HEK293 (cell line): ENCODE data around the gene WARS2.

Source experiments
- HOXA7 ChIP-seq: sonication (generic); formaldehyde crosslinking; IDR thresholded peaks from 2 replicates; pipeline ENCODE4 v1.8.1; 2022; ENCODE audit warnings: missing genetic modification reagents, borderline replicate concordance
- MEIS1 ChIP-seq: sonication (generic); formaldehyde crosslinking; IDR thresholded peaks from 2 replicates; pipeline ENCODE4 v1.8.1; 2022; ENCODE audit warnings: missing genetic modification reagents, mild to moderate bottlenecking, borderline replicate concordance
- PRDM1 ChIP-seq: fragments of 450-650 bp; formaldehyde crosslinking; IDR thresholded peaks from 2 replicates; pipeline ENCODE4; 2016; ENCODE audit warnings: missing biosample characterization, missing genetic modification characterization
- ZBTB21 ChIP-seq: fragments of 450-650 bp; formaldehyde crosslinking; IDR thresholded peaks from 2 replicates; pipeline ENCODE4 v1.5.1; 2017; ENCODE audit warnings: missing biosample characterization, missing genetic modification characterization
- ZEB2 ChIP-seq: fragments of 450-650 bp; formaldehyde crosslinking; IDR thresholded peaks from 2 replicates; pipeline ENCODE4 v1.5.1; 2016; ENCODE audit warnings: missing biosample characterization, missing genetic modification characterization
- ZNF121 ChIP-seq: fragments of 450-650 bp; formaldehyde crosslinking; IDR thresholded peaks from 2 replicates; pipeline ENCODE4 v1.5.1; 2016; ENCODE audit warnings: missing biosample characterization, missing genetic modification characterization
- ZNF239 ChIP-seq: fragments of 450-650 bp; formaldehyde crosslinking; IDR thresholded peaks from 2 replicates; pipeline ENCODE4 v1.5.1; 2016; ENCODE audit warnings: missing biosample characterization, missing genetic modification characterization
- ZNF26 ChIP-seq: fragments of 450-650 bp; formaldehyde crosslinking; IDR thresholded peaks from 2 replicates; pipeline ENCODE4 v1.5.1; 2016; ENCODE audit warnings: missing biosample characterization, missing genetic modification characterization
- ZNF658 ChIP-seq: fragments of 450-650 bp; formaldehyde crosslinking; IDR thresholded peaks from 2 replicates; pipeline ENCODE4; 2016; ENCODE audit warnings: missing biosample characterization, missing genetic modification characterization
- ZNF777 ChIP-seq: fragments of 450-650 bp; formaldehyde crosslinking; IDR thresholded peaks from 2 replicates; pipeline ENCODE4 v1.5.1; 2017; ENCODE audit warnings: missing biosample characterization, missing genetic modification characterization, borderline replicate concordance
- TF ChIP-seq, protein P1 (sequence below): fragments of 450-650 bp; formaldehyde crosslinking; IDR thresholded peaks from 2 replicates; pipeline ENCODE4 v1.5.1; 2016; ENCODE audit warnings: missing biosample characterization, missing genetic modification characterization
- TF ChIP-seq, protein P2 (sequence below): fragments of 450-650 bp; formaldehyde crosslinking; IDR thresholded peaks from 2 replicates; pipeline ENCODE4 v1.5.1; 2016; ENCODE audit warnings: missing biosample characterization, missing genetic modification characterization
- TF ChIP-seq, protein P3 (sequence below): fragments of 450-650 bp; formaldehyde crosslinking; IDR thresholded peaks from 2 replicates; pipeline ENCODE4 v1.5.1; 2016; ENCODE audit warnings: missing biosample characterization, missing genetic modification characterization
- TF ChIP-seq, protein P4 (sequence below): IDR thresholded peaks from 2 replicates; pipeline ENCODE4 v1.6.1; 2011; ENCODE audit warnings: mild to moderate bottlenecking, low read depth, low read length, borderline replicate concordance

GRCh38 chr1:119143706-119144105, 3.3 kb upstream of the WARS2 start:
- TF ChIP-seq MEIS1 (CRISPR knock-in tag) (no peak), ZNF26 (tag by site-specific recombination) (no peak), ZEB2 (tag by site-specific recombination) (no peak), ZNF658 (tag by site-specific recombination) (no peak), ZNF121 (tag by site-specific recombination) (no peak), ZBTB21 (tag by site-specific recombination) (no peak), HOXA7 (no peak), ZNF239 (tag by site-specific recombination) (no peak), PRDM1 (tag by site-specific recombination) (no peak), ZNF777 (no peak)
- TF ChIP-seq, protein P1, sequence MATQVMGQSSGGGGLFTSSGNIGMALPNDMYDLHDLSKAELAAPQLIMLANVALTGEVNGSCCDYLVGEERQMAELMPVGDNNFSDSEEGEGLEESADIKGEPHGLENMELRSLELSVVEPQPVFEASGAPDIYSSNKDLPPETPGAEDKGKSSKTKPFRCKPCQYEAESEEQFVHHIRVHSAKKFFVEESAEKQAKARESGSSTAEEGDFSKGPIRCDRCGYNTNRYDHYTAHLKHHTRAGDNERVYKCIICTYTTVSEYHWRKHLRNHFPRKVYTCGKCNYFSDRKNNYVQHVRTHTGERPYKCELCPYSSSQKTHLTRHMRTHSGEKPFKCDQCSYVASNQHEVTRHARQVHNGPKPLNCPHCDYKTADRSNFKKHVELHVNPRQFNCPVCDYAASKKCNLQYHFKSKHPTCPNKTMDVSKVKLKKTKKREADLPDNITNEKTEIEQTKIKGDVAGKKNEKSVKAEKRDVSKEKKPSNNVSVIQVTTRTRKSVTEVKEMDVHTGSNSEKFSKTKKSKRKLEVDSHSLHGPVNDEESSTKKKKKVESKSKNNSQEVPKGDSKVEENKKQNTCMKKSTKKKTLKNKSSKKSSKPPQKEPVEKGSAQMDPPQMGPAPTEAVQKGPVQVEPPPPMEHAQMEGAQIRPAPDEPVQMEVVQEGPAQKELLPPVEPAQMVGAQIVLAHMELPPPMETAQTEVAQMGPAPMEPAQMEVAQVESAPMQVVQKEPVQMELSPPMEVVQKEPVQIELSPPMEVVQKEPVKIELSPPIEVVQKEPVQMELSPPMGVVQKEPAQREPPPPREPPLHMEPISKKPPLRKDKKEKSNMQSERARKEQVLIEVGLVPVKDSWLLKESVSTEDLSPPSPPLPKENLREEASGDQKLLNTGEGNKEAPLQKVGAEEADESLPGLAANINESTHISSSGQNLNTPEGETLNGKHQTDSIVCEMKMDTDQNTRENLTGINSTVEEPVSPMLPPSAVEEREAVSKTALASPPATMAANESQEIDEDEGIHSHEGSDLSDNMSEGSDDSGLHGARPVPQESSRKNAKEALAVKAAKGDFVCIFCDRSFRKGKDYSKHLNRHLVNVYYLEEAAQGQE (tag by site-specific recombination) = no peak
- TF ChIP-seq, protein P2, sequence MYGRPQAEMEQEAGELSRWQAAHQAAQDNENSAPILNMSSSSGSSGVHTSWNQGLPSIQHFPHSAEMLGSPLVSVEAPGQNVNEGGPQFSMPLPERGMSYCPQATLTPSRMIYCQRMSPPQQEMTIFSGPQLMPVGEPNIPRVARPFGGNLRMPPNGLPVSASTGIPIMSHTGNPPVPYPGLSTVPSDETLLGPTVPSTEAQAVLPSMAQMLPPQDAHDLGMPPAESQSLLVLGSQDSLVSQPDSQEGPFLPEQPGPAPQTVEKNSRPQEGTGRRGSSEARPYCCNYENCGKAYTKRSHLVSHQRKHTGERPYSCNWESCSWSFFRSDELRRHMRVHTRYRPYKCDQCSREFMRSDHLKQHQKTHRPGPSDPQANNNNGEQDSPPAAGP = no peak
- TF ChIP-seq, protein P3, sequence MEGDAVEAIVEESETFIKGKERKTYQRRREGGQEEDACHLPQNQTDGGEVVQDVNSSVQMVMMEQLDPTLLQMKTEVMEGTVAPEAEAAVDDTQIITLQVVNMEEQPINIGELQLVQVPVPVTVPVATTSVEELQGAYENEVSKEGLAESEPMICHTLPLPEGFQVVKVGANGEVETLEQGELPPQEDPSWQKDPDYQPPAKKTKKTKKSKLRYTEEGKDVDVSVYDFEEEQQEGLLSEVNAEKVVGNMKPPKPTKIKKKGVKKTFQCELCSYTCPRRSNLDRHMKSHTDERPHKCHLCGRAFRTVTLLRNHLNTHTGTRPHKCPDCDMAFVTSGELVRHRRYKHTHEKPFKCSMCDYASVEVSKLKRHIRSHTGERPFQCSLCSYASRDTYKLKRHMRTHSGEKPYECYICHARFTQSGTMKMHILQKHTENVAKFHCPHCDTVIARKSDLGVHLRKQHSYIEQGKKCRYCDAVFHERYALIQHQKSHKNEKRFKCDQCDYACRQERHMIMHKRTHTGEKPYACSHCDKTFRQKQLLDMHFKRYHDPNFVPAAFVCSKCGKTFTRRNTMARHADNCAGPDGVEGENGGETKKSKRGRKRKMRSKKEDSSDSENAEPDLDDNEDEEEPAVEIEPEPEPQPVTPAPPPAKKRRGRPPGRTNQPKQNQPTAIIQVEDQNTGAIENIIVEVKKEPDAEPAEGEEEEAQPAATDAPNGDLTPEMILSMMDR = no peak
- TF ChIP-seq, protein P4, sequence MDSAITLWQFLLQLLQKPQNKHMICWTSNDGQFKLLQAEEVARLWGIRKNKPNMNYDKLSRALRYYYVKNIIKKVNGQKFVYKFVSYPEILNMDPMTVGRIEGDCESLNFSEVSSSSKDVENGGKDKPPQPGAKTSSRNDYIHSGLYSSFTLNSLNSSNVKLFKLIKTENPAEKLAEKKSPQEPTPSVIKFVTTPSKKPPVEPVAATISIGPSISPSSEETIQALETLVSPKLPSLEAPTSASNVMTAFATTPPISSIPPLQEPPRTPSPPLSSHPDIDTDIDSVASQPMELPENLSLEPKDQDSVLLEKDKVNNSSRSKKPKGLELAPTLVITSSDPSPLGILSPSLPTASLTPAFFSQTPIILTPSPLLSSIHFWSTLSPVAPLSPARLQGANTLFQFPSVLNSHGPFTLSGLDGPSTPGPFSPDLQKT = no peak
